HG03565 (cell line): ENCODE results near the gene REC114.
"Not testable (repeated sequence)": the region's sequence is repeated elsewhere in the genome, so short reads cannot be mapped to it uniquely, and the experiment has no call there.

Experiments
- ATAC-seq: cut with Tn5 transposase; IDR thresholded peaks from one replicate; pipeline ENCODE4 v1.9.1; 2021; ENCODE audit warnings: mild to moderate bottlenecking, moderate library complexity; ENCODE audit not compliant: unreplicated experiment

The REC114 gene

GRCh38 chr15:73524919-73525318 is 82.0 kb downstream of the REC114 start:
- no peak for ATAC-seq

DNA sequence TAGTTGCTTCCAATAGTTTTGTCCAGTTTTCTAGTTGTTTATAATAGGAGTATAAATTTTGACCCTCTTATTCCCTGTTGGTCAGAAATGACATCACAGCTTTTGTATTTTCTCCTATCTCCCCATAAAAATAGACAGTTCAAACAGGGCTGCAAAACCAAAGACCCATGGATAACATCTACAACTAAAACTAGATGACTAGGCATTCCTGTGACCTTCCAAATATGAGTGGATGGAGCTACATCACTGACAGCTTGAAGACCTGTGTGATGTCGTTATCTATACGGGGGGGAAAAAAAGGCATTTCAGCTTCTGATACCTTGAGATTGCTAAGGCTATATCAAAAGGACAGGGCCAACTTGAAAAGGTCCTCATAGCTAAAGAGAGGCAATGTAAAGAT is 84.6 kb downstream of the REC114 start:
- no peak for ATAC-seq

GRCh38 chr15:73530649-73531048 is 87.7 kb downstream of the REC114 start:
- no peak for ATAC-seq

- no peak for ATAC-seq
Observed at GRCh38 chr15:73538123-73538522, 95.2 kb downstream of the REC114 start.

DNA sequence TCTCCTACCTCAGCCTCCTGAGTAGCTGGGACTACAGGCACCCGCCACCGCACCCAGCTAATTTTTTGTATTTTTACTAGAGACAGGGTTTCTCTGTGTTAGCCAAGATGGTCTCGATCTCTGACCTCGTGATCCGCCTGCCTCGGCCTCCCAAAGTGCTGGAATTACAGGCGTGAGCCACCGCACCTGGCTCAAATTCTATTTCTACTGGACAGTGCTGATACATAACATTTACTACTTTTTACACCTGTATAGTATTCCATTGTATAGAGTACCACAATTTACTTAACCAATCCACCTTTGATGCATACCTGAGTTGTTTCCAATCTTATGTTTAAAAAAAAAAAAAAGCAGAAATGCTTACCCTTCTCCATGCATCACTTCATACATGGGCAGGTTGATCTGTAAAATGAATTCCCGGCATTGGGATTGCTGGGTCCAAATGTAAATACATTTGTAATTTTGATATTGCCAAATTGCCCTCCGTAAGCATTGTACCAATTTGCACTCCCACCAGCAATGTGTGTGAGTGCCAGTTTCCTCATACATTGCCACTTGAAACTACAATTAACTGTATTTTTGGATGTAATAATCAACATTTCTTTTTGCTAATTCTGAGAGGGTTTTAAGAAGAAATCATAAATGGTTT is 95.7 kb downstream of the REC114 start:
- no peak for ATAC-seq

GRCh38 chr15:73539212-73540128 is 96.5 kb downstream of the REC114 start:
- no peak for ATAC-seq

DNA sequence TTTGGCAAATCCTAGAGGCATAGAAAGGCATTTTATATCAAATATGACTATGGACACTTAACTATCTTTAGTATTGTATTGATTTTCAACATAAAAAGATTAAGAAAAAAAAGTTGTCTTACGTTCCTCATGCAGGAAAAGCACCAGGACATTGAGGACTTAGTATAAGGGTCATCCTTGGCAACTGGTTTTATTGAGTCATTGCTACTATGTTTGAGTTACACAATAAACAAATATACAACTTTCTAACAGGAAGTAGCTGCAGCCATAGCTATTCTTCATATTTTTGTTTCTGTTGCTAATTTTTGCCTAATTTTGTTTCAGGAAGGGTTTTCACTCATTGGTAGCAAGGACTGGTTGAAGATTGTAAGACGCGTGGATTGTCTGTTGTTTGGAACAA is 97.2 kb downstream of the REC114 start:
- ATAC-seq, result no peak

DNA sequence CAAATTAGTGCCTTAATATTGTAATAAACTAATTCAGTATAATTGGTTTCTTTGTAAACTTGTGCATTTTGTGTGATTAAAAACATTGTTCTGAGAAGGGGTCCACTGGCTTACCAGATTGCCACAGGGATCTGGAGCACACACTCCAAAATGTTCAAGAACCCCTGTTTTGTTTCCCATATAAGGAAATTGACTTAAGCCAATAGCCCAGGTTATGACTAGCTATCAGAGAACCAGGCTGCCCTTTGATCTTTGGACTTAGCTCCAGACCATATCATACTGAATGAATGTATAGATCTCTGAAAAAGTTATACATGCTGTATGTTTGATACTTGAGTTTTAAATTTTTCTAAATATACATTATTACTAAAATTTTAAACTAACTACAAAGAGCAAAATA is 98.5 kb downstream of the REC114 start:
- ATAC-seq, result no peak

GRCh38 chr15:73548925-73549324 is 106.0 kb downstream of the REC114 start:
- not testable (repeated sequence) for ATAC-seq

DNA sequence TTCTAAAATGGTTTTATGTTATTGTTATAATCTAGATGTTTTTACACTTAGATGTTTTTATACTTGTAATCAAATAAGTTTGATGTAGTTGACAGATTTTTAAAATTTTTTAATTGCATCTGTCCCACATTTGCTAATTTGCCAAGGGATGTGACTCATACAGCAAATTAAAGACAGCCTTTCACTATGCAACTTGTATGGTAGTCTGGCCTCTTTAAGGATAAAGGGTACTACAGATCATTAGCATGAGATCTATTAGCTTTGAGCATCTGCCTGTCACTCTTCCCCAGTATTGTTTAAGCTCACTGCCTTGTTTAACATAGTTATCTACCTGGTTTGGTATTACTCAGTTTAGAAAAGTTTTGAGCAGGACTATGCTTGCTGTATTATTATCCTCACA is 107.2 kb downstream of the REC114 start:
- ATAC-seq, result no peak

GRCh38 chr15:73555080-73555479 is 112.1 kb downstream of the REC114 start:
- no peak for ATAC-seq

GRCh38 chr15:73558529-73558928 is 115.6 kb downstream of the REC114 start:
- no peak for ATAC-seq

GRCh38 chr15:73560501-73561117 is 117.6 kb downstream of the REC114 start:
- no peak for ATAC-seq

DNA sequence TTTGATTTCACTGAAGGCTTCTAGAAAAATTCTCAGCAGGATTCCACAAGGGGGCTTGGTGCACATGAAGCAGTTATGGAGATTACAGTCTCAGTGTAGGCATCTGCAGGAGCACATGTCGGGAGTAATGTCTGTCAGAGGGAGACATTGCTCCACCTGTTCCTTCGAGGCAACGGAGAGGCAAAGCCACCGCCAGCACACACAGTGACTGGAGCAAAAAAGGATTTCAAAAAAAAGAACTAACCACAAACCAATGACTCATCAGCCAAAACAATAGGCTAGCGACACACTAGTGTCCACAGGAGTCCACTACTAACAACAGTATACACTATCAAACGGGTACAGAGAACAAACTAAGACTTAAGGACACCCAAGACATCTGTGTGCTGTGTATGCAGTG is 121.3 kb downstream of the REC114 start:
- no peak for ATAC-seq

DNA sequence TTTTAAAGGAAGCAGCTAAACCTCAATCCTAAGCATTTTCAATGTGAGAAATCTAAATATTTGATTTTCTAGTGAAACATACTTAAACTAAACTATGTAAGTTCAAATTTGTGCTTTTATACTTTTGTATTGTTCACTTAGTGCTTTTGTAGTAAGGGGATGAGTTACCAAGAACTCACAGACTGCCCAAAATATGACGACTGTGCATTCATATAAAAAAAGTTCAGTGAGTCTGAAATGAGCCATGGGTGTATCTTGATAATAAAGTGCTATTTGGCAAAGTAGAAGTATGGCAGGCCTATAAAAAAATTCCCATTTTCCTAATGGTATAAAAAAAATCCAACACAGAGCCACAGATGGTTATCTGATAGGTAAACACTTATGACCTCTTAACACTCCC is 124.1 kb downstream of the REC114 start:
- ATAC-seq, result no peak

- no peak for ATAC-seq
Observed at GRCh38 chr15:73568564-73569280, 125.8 kb downstream of the REC114 start.

DNA sequence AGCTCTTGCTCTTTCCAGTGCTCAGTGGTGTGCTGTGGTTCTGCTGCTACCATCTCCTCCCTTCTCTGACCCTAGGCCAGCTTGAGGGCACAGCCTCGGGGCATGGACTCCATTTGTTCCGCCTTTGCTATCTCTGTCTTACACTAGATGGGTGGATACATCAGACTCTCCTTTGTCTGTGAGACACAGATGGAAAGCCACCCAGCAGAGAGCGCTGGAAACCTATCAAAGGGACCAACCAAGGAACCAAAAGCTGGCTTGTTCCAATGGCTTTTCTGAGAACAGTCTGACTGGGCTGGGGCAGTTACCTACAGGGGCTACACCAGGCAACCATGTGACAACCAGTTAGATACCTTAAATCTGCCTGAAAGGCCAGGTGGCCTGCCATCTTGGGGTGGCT is 126.4 kb downstream of the REC114 start:
- no peak for ATAC-seq

DNA sequence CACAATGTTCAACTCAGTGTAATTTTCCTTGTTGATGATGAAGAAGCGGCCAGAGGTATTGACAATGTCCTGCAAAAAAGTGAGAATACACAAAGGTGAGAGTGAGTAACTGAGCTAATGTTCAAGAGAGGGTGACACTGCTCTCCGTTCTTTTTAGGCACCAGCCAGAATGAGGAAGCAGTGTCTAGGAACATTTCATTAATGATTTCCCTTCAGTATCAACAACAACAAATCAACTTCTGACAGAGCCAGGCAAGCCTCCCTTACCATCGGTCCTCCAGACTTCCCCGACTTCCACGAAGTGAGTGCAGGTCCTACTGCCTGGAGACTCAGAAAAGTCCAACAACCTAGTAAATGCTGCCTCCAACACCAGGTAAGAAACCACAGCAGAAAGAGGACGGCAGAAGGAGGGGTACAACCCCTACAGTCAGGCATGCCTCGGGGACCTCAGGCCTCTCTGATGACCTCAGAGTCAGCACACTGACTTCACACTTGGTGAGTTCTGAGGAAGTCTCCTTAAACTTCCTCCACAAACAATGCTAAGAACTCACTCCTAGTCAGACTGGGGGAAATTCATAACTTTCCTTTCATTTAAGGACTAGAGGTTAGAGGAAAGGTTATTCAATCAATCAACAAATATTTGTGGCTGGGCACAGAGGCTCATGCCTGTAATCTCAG is 127.5 kb downstream of the REC114 start:
- no peak for ATAC-seq

DNA sequence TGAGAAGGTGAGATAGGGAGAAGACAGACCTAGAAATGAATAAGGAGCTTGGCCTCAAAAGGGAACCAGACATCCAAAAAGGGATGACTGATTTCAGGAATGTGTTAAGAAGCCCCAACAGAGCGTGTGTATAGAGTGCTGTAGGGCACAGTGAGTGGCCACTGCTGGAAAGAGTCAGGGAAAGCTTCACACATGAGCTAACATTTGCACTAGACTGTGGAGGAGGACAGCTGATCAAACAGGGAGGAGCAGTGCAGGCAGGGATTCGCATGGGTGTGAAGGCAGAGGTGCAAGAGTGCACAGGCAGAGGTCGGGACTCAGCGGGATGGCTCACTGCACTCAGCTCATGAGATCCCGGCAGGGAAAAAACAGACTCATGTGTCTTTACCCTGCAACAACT is 128.4 kb downstream of the REC114 start:
- ATAC-seq, result no peak

GRCh38 chr15:73572296-73572695 is 129.3 kb downstream of the REC114 start:
- ATAC-seq, result no peak

GRCh38 chr15:73573037-73573436 is 130.1 kb downstream of the REC114 start:
- no peak for ATAC-seq
